Endothelial cell (in vitro differentiated cells): ENCODE data around the gene GADD45G. TPM values are rescaled to one million over a fixed set of nuclear protein-coding genes. Genes with fewer than 3 reads are reported as not detected.

Experiments used
- DNase-seq: peaks from one replicate; pipeline ENCODE4 v3.0.0; 2021; ENCODE audit warnings: low spot score
- H3K27ac Mint-ChIP-seq: one replicate; pipeline ENCODE4 v1.8.0; 2021; ENCODE audit warnings: mixed read lengths, inconsistent platforms; ENCODE audit not compliant: unreplicated experiment
- H3K27me3 Mint-ChIP-seq: one replicate; pipeline ENCODE4 v1.8.0; 2021; ENCODE audit warnings: mild to moderate bottlenecking, moderate library complexity, mixed read lengths, inconsistent platforms; ENCODE audit not compliant: unreplicated experiment
- H3K36me3 Mint-ChIP-seq: one replicate; pipeline ENCODE4 v1.8.0; 2021; ENCODE audit warnings: mild to moderate bottlenecking, low read depth, mixed read lengths, inconsistent platforms; ENCODE audit not compliant: unreplicated experiment
- H3K4me1 Mint-ChIP-seq: one replicate; pipeline ENCODE4 v1.8.0; 2021; ENCODE audit warnings: mild to moderate bottlenecking, mixed read lengths, inconsistent platforms; ENCODE audit not compliant: unreplicated experiment
- H3K4me3 Mint-ChIP-seq: one replicate; pipeline ENCODE4 v1.8.0; 2021; ENCODE audit warnings: mild to moderate bottlenecking, mixed read lengths, inconsistent platforms; ENCODE audit not compliant: unreplicated experiment
- H3K9me3 Mint-ChIP-seq: one replicate; pipeline ENCODE4 v1.8.0; 2021; ENCODE audit warnings: mixed read lengths, inconsistent platforms; ENCODE audit not compliant: unreplicated experiment
- total RNA-seq: library from RNA; stranded (reverse); fragmentation: NEBNext Ultra II Directional; extraction: Animal tissue kit (Norgen Biotek cat#: 25700); gene quantifications from one replicate; pipeline ENCODE4 v1.2.1, GENCODE V29; 2021; ENCODE audit not compliant: unreplicated experiment
- TF ChIP-seq, protein P1 (sequence below): fragments of 200-600 bp; sonication (generic); IDR thresholded peaks from one replicate; pipeline ENCODE4 v1.5.0; 2021; ENCODE audit warnings: antibody characterized with exemption; ENCODE audit not compliant: unreplicated experiment

Gene GADD45G
- total RNA-seq, 1 donor from 2014 or later: 6.2 TPM

- no peaks in the 10 kb centered on the region for H3K27me3 Mint-ChIP-seq
- no peak overlapping the region for H3K27ac Mint-ChIP-seq
- TF ChIP-seq, protein P1, sequence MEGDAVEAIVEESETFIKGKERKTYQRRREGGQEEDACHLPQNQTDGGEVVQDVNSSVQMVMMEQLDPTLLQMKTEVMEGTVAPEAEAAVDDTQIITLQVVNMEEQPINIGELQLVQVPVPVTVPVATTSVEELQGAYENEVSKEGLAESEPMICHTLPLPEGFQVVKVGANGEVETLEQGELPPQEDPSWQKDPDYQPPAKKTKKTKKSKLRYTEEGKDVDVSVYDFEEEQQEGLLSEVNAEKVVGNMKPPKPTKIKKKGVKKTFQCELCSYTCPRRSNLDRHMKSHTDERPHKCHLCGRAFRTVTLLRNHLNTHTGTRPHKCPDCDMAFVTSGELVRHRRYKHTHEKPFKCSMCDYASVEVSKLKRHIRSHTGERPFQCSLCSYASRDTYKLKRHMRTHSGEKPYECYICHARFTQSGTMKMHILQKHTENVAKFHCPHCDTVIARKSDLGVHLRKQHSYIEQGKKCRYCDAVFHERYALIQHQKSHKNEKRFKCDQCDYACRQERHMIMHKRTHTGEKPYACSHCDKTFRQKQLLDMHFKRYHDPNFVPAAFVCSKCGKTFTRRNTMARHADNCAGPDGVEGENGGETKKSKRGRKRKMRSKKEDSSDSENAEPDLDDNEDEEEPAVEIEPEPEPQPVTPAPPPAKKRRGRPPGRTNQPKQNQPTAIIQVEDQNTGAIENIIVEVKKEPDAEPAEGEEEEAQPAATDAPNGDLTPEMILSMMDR: no peak
- H3K36me3 Mint-ChIP-seq: no peaks in the 10 kb centered on the region
- H3K9me3 Mint-ChIP-seq: no peaks in the 10 kb centered on the region
- DNase-seq: no peak
- H3K4me1 Mint-ChIP-seq: peaks cover 6% of the 10 kb centered on the region
- H3K4me3 Mint-ChIP-seq: no peak overlapping the region
These were observed 37.2 kb downstream of the GADD45G start for GRCh38 chr9:89641980-89642379.

GRCh38 chr9:89642789-89643188 lies 38.0 kb downstream of the GADD45G start:
- H3K27me3 Mint-ChIP-seq: no peaks in the 10 kb centered on the region
- no peaks in the 10 kb centered on the region for H3K36me3 Mint-ChIP-seq
- no peaks in the 10 kb centered on the region for H3K9me3 Mint-ChIP-seq
- TF ChIP-seq, protein P1: no peak
- H3K4me1 Mint-ChIP-seq: peaks cover 6% of the 10 kb centered on the region
- DNase-seq: no peak
- no peak overlapping the region for H3K4me3 Mint-ChIP-seq
- no peak overlapping the region for H3K27ac Mint-ChIP-seq

GRCh38 chr9:89646189-89646939 lies 41.6 kb downstream of the GADD45G start:
- no peak for DNase-seq
- Mint-ChIP-seq H3K27ac (no peak overlapping the region), H3K36me3 (no peaks in the 10 kb centered on the region), H3K27me3 (peaks cover 3% of the 10 kb centered on the region), H3K9me3 (no peaks in the 10 kb centered on the region), H3K4me1 (peaks cover 2% of the 10 kb centered on the region), H3K4me3 (no peak overlapping the region)
- TF ChIP-seq, protein P1: no peak

GRCh38 chr9:89647366-89648128 lies 42.7 kb downstream of the GADD45G start:
- TF ChIP-seq, protein P1: no peak
- DNase-seq: no peak
- H3K27me3 Mint-ChIP-seq: peaks cover 3% of the 10 kb centered on the region

More at GRCh38 chr9:89647366-89648128, 42.7 kb downstream of the GADD45G start:
- Mint-ChIP-seq H3K27ac (no peak overlapping the region), H3K9me3 (no peaks in the 10 kb centered on the region), H3K4me1 (peaks cover 2% of the 10 kb centered on the region), H3K4me3 (no peak overlapping the region), H3K36me3 (no peaks in the 10 kb centered on the region)
